BE2C (cell line): Measurements from ENCODE around the gene RHBG.

Experiments
- DNase-seq: peaks from one replicate; pipeline ENCODE4 v3.0.0-alpha.2; 2020
- H3K27me3 ChIP-seq: fragments of 250-450 bp; sonication (Bioruptor Pico); 2 replicates; pipeline ENCODE4 v1.5.1; 2020; ENCODE audit warnings: mild to moderate bottlenecking
- H3K36me3 ChIP-seq: fragments of 250-450 bp; sonication (Bioruptor Pico); 2 replicates; pipeline ENCODE4 v1.5.1; 2020; ENCODE audit warnings: mild to moderate bottlenecking
- H3K4me1 ChIP-seq: fragments of 250-450 bp; sonication (Bioruptor Pico); 2 replicates; pipeline ENCODE4 v1.5.1; 2020
- H3K4me3 ChIP-seq: 2 replicates; pipeline ENCODE4 v1.5.1; 2011; ENCODE audit warnings: low read depth, low read length
- H3K9me3 ChIP-seq: fragments of 250-450 bp; sonication (Bioruptor Pico); 2 replicates; pipeline ENCODE4 v1.5.1; 2020
- TF ChIP-seq, protein P1 (sequence below): IDR thresholded peaks from 2 replicates; pipeline ENCODE4 v1.5.1; 2012; ENCODE audit warnings: mild to moderate bottlenecking, low read depth, low read length

RHBG gene

GRCh38 chr1:156431769-156432668 lies 63.0 kb downstream of the RHBG start:
- Histone ChIP-seq H3K27me3 (peaks cover 40% of the 10 kb centered on the region), H3K9me3 (no peaks in the 10 kb centered on the region), H3K36me3 (no peaks in the 10 kb centered on the region), H3K4me3 (no peak overlapping the region), H3K4me1 (no peaks in the 10 kb centered on the region)
- DNase-seq = no peak
- TF ChIP-seq, protein P1, sequence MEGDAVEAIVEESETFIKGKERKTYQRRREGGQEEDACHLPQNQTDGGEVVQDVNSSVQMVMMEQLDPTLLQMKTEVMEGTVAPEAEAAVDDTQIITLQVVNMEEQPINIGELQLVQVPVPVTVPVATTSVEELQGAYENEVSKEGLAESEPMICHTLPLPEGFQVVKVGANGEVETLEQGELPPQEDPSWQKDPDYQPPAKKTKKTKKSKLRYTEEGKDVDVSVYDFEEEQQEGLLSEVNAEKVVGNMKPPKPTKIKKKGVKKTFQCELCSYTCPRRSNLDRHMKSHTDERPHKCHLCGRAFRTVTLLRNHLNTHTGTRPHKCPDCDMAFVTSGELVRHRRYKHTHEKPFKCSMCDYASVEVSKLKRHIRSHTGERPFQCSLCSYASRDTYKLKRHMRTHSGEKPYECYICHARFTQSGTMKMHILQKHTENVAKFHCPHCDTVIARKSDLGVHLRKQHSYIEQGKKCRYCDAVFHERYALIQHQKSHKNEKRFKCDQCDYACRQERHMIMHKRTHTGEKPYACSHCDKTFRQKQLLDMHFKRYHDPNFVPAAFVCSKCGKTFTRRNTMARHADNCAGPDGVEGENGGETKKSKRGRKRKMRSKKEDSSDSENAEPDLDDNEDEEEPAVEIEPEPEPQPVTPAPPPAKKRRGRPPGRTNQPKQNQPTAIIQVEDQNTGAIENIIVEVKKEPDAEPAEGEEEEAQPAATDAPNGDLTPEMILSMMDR = no peak

DNA sequence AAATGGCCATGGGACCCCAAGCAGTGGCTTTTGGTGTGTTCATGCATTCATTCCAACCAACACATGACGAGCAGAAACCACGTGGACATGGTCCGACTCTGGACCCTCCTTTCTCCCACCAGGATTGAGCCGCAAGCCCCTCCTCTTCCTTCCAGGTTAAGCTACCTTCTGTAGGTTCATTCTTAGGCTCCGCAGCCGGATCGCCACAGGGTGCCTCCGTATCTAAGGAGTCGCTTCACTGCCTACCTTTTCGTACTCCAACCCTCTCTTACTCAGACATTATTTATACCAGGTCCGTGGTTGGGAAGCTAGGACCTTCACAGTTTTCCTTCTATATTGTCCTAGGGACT lies 63.6 kb downstream of the RHBG start:
- Histone ChIP-seq H3K9me3 (no peaks in the 10 kb centered on the region), H3K27me3 (peaks cover 46% of the 10 kb centered on the region), H3K36me3 (no peaks in the 10 kb centered on the region), H3K4me1 (no peaks in the 10 kb centered on the region), H3K4me3 (no peak overlapping the region)
- TF ChIP-seq, protein P1 = no peak
- DNase-seq = no peak

DNA sequence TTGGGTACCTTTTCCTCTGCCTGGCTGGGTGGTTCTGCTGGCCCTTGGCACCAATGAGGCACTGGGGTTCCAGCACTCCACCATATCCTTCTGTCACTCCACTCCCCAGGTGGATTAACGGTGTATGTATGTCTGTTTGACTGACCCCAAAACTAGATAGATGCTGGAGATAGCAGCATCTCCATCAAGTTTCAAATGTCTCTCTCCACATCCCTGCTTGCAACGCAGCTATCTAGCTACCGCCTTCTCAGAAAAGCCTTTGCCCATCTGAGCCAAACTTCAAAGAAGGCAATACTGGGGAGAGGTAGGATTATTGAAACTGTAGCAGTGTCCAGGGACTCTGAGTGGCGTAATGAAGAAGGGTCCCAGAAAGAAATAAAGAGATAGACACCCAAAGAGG lies 64.0 kb downstream of the RHBG start:
- no peaks in the 10 kb centered on the region for H3K9me3 ChIP-seq
- H3K27me3 ChIP-seq = peaks cover 50% of the 10 kb centered on the region
- no peaks in the 10 kb centered on the region for H3K36me3 ChIP-seq
- TF ChIP-seq, protein P1 = no peak
- H3K4me1 ChIP-seq = no peaks in the 10 kb centered on the region
- H3K4me3 ChIP-seq = no peak overlapping the region
- no peak for DNase-seq

GRCh38 chr1:156433602-156434001 lies 64.6 kb downstream of the RHBG start:
- TF ChIP-seq, protein P1 = no peak
- Histone ChIP-seq H3K4me3 (no peak overlapping the region), H3K4me1 (no peaks in the 10 kb centered on the region), H3K36me3 (no peaks in the 10 kb centered on the region), H3K9me3 (no peaks in the 10 kb centered on the region), H3K27me3 (peaks cover 56% of the 10 kb centered on the region)
- no peak for DNase-seq
